ENCODE measurements around the gene MRPL14. TPM values are rescaled to one million over a fixed set of nuclear protein-coding genes. Genes with fewer than 3 reads are reported as not detected.
"Not testable (repeated sequence)": the region's sequence is repeated elsewhere in the genome, so short reads cannot be mapped to it uniquely, and the experiment has no call there.

The MRPL14 gene
- total RNA-seq, 1 donor from 2014 or later = 38.8 TPM

GRCh38 chr6:44107017-44107416, 20.2 kb downstream of the MRPL14 start:
- ATAC-seq (no peak), DNase-seq (no peak)
- intact Hi-C loops (cut with micrococcal nuclease) = no loop called here

- intact Hi-C loops (cut with micrococcal nuclease) = no loop called here
- no peak for DNase-seq
These were observed 21.1 kb downstream of the MRPL14 start for GRCh38 chr6:44105993-44106740.

GRCh38 chr6:44105146-44105545, 22.1 kb downstream of the MRPL14 start:
- intact Hi-C loops (cut with micrococcal nuclease) = no loop called here
- ATAC-seq = no peak
- DNase-seq = no peak

More at GRCh38 chr6:44105993-44106740, 21.1 kb downstream of the MRPL14 start:
- no peak for ATAC-seq

GRCh38 chr6:44104481-44105021, 22.7 kb downstream of the MRPL14 start:
- ATAC-seq (peak; percentile 73), DNase-seq (peak; percentile 53)
- intact Hi-C loops (cut with micrococcal nuclease) = no loop called here

GRCh38 chr6:44102527-44102926, 24.7 kb downstream of the MRPL14 start:
- intact Hi-C loops (cut with micrococcal nuclease) = no loop called here
- DNase-seq = no peak
- no peak for ATAC-seq

GRCh38 chr6:44101832-44102231, 25.4 kb downstream of the MRPL14 start:
- ATAC-seq (no peak), DNase-seq (no peak)
- intact Hi-C loops (cut with micrococcal nuclease) = no loop called here

GRCh38 chr6:44100088-44100550, 27.1 kb downstream of the MRPL14 start:
- intact Hi-C loops (cut with micrococcal nuclease) = no loop called here
- ATAC-seq (peak; percentile 59), DNase-seq (no peak)

- DNase-seq (no peak), ATAC-seq (no peak)
- intact Hi-C loops (cut with micrococcal nuclease) = loop anchor here (5.0 kb wide), 1 partner anchor 53 kb away; no protein-coding TSS in a partner anchor
These were observed 28.1 kb downstream of the MRPL14 start for GRCh38 chr6:44099192-44099591.

GRCh38 chr6:44097782-44098317, 29.4 kb downstream of the MRPL14 start:
- DNase-seq (no peak), ATAC-seq (no peak)
- intact Hi-C loops (cut with micrococcal nuclease) = loop anchor here (5.0 kb wide), 1 partner anchor 54 kb away; no protein-coding TSS in a partner anchor

- ATAC-seq (peak; percentile 84), DNase-seq (peak; percentile 76)
- intact Hi-C loops (cut with micrococcal nuclease) = loop anchor here (5.0 kb wide), 1 partner anchor 56 kb away; no protein-coding TSS in a partner anchor
These were observed 30.6 kb downstream of the MRPL14 start for GRCh38 chr6:44096612-44097011.

- intact Hi-C loops (cut with micrococcal nuclease) = loop anchor here (5.0 kb wide), 1 partner anchor 57 kb away; no protein-coding TSS in a partner anchor
- ATAC-seq, DNase-seq: not testable (repeated sequence)
These were observed 32.0 kb downstream of the MRPL14 start for GRCh38 chr6:44095243-44095623.

GRCh38 chr6:44094403-44095242, 32.6 kb downstream of the MRPL14 start:
- intact Hi-C loops (cut with micrococcal nuclease) = loop anchor here (5.0 kb wide), 1 partner anchor 58 kb away; no protein-coding TSS in a partner anchor
- DNase-seq (no peak), ATAC-seq (no peak)

GRCh38 chr6:44093750-44094402, 33.4 kb downstream of the MRPL14 start:
- DNase-seq = no peak

GRCh38 chr6:44093066-44093465, 34.2 kb downstream of the MRPL14 start:
- intact Hi-C loops (cut with micrococcal nuclease) = no loop called here
- no peak for DNase-seq
- no peak for ATAC-seq

More at GRCh38 chr6:44093750-44094402, 33.4 kb downstream of the MRPL14 start:
- intact Hi-C loops (cut with micrococcal nuclease) = no loop called here
- ATAC-seq = no peak

- DNase-seq (no peak), ATAC-seq (no peak)
- intact Hi-C loops (cut with micrococcal nuclease) = no loop called here
These were observed 35.0 kb downstream of the MRPL14 start for GRCh38 chr6:44091981-44092884.

GRCh38 chr6:44091356-44091755, 35.9 kb downstream of the MRPL14 start:
- ATAC-seq; intact Hi-C loops (cut with micrococcal nuclease); DNase-seq: not testable (repeated sequence)

- intact Hi-C loops (cut with micrococcal nuclease) = no loop called here
- ATAC-seq = no peak
These were observed 36.8 kb downstream of the MRPL14 start for GRCh38 chr6:44090465-44090864.

More at GRCh38 chr6:44090465-44090864, 36.8 kb downstream of the MRPL14 start:
- DNase-seq = no peak
